Fibroblast of pulmonary artery (primary cell): ENCODE results near the gene ELFN2.

Experiments
- DNase-seq: peaks from one replicate; pipeline ENCODE4 v3.0.0-alpha.2; 2010; ENCODE audit warnings: low read depth
- H3K4me3 ChIP-seq: replicated peaks from 2 replicates; pipeline ENCODE4 v1.5.1; 2011; ENCODE audit warnings: low read depth, mild to moderate bottlenecking, control low read depth, low read length, moderate library complexity
- CTCF ChIP-seq: IDR thresholded peaks from 2 replicates; pipeline ENCODE4 v1.5.1; 2011; ENCODE audit warnings: mild to moderate bottlenecking, control low read depth, low read length, inconsistent platforms; ENCODE audit errors: missing control alignments

Gene ELFN2

GRCh38 chr22:37371911-37372310 is 55.4 kb downstream of the ELFN2 start:
- DNase-seq, result no peak
- no peak overlapping the region for H3K4me3 ChIP-seq
- TF ChIP-seq CTCF, result no peak

- DNase-seq, result no peak
- TF ChIP-seq CTCF, result no peak
- H3K4me3 ChIP-seq, result no peak overlapping the region
These were observed 55.8 kb downstream of the ELFN2 start for GRCh38 chr22:37371491-37371890.

GRCh38 chr22:37370306-37370979 is 56.8 kb downstream of the ELFN2 start:
- H3K4me3 ChIP-seq, result no peak overlapping the region
- no peak for DNase-seq
- TF ChIP-seq CTCF, result no peak

GRCh38 chr22:37369483-37369882 is 57.8 kb downstream of the ELFN2 start:
- no peak overlapping the region for H3K4me3 ChIP-seq
- TF ChIP-seq CTCF, result no peak
- DNase-seq, result no peak

- no peak for TF ChIP-seq CTCF
- DNase-seq, result no peak
- H3K4me3 ChIP-seq, result no peak overlapping the region
These were observed 59.2 kb downstream of the ELFN2 start for GRCh38 chr22:37368058-37368457.

GRCh38 chr22:37366601-37367000 is 60.7 kb downstream of the ELFN2 start:
- DNase-seq, result no peak
- no peak overlapping the region for H3K4me3 ChIP-seq
- no peak for TF ChIP-seq CTCF

GRCh38 chr22:37365950-37366349 is 61.3 kb downstream of the ELFN2 start:
- no peak overlapping the region for H3K4me3 ChIP-seq
- TF ChIP-seq CTCF, result no peak
- no peak for DNase-seq
